ENCODE measurements around the gene UNKL.
"Not testable (repeated sequence)": the region's sequence is repeated elsewhere in the genome, so short reads cannot be mapped to it uniquely, and the experiment has no call there.

The UNKL gene

GRCh38 chr16:1445518-1446203 is 31.2 kb upstream of the UNKL start:
- no peak for DNase-seq

DNA sequence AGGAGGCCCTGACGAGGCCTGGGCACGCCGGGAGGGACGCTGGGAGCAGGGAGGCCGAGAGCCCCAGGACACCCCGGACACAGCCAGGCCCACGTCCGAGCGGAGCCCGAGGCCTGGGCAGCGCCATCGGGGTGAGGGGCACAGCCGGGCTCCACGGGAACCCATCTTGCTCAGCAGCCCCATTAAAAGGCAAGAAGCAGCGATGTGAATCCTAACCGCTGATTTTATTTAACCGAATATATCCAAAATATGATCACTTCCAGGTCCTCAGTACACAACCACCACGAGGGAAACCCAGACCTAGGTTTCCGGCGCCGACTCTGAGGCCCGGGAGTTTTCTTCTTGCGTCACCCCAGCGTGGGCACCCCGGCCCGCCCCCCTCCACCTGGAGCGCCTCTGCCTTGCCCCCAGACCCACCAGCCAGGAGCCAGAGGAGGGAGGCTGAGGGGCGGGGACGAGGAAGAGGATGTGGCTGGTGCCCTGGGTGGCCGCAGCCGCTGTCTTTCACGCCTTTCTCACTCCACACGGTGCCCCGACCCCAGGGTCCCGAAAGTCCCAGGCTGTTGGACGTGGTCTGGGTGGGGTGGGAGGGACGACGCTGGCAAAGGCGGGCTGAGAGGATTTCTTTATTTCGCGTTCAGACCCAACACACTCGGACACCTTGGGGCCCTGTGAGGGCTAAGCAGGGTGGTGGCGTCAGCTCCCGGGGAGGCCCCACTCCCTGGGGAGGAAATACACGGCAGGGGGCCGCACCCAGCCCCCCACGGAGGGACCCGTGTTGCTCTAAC is 30.4 kb upstream of the UNKL start:
- DNase-seq, result no peak

- no peak for DNase-seq
These were observed 29.7 kb upstream of the UNKL start, which contains the start of gene CCDC154 for GRCh38 chr16:1443980-1444729. TSS of gene CCDC154 (minus strand) at chr16:1444556. CDS start at chr16:1444322, 234 bp downstream.

DNA sequence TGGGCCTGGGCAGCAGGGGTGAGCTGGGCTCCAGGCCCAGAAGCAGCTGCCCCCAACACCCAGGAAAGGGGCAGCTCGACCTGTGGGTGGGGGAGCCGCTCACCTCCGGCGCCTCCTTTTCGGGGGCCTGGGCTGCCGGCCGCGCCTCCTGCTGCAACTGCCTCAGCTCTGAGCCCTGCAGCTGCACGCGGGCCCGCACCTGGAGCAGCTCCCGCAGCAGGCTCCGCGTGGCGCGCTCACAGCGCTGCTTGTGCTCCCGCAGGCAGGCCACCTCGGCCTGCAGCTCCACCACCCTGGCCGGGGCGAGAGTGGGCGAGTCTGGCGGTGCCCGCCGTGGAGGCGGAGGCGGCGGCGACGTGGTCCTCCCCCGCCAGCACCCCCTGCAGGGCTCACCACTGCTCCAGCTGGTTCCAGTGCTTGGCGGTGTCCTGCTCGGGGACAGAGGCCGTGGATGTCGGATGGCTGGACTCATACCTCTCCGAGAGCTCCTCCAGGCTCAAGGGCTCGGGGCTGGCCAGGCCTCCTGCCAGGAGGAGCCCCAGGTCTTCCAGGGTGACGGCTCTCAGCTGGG is 29.0 kb upstream of the UNKL start:
- no peak for DNase-seq

GRCh38 chr16:1442697-1443096 is 28.2 kb upstream of the UNKL start:
- no peak for DNase-seq

DNA sequence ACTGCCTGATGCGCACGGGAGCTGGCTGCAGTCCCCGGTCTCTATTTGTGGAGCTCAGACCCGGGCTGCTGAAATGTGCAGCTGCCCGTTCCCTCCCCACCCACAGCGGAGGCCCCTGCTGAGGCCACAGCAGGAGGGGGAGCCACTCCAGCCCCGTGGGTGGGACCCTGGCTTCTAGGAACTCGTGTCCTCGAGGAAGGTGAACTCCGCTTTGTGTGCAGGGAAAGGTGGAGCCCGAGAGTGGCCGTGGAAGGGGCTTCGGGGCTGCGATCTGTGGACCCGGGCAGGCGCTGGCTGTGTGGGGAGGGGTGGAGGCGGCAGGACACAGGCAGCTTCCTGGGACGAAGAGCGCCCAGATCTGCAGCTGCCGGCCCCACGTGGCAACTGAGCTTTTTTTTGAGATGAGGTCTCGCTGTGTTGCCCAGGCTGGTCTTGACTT is 26.9 kb upstream of the UNKL start:
- DNase-seq, result no peak

DNA sequence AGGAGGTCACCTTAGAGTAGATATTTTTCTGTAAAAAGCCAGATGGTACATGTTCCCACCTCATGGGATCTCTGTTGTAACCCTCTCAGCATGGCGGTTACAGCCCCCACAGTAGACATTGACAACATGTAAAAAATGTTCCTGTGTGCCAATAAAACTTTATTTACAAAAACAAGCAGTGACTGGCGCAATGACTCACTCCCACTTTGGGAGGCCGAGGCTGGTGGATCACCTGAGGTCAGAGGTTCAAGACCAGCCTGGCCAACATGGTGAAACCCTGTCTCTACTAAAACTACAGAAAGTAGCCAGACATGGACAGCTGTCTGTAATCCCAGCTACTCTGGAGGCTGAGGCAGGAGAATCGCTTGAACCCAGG is 25.2 kb upstream of the UNKL start:
- not testable (repeated sequence) for DNase-seq

- DNase-seq, result no peak
These were observed 24.7 kb upstream of the UNKL start for GRCh38 chr16:1439058-1439698.

- DNase-seq, result no peak
These were observed 23.9 kb upstream of the UNKL start for GRCh38 chr16:1438229-1439057.

- no peak for DNase-seq
These were observed 23.1 kb upstream of the UNKL start for GRCh38 chr16:1437606-1438005.

DNA sequence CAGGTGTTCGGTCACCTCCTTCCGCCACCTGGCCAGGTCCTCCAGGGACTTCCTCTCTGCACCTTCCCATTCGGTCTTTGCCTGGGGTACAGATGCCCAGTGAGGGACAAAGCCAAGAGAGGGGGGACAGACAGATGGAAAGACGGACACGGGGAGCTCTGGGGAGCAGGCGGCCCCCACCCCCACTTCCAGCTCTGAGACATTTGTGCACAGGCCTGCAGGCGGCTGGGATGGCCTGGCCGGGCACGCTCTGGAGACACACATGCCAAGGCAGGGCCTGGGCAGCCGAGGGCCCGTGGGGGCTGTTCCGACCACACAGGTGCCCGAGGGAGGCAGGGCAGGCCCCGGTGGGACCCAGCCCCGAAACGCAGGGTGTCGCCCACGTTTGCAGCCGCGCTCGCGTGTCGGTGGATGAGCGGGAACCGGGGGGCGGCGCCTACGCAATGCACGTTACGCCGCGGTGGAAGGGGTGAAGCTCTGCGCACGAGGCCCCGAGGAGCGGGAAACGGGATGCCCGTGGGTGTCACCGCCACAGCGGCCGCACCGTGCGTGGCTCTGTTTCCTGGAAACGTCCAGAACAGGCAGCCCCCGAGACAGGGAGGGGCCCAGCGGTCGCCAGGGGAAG is 22.3 kb upstream of the UNKL start:
- no peak for DNase-seq

- peak; percentile 53 for DNase-seq
These were observed 21.6 kb upstream of the UNKL start for GRCh38 chr16:1435921-1436697.

DNA sequence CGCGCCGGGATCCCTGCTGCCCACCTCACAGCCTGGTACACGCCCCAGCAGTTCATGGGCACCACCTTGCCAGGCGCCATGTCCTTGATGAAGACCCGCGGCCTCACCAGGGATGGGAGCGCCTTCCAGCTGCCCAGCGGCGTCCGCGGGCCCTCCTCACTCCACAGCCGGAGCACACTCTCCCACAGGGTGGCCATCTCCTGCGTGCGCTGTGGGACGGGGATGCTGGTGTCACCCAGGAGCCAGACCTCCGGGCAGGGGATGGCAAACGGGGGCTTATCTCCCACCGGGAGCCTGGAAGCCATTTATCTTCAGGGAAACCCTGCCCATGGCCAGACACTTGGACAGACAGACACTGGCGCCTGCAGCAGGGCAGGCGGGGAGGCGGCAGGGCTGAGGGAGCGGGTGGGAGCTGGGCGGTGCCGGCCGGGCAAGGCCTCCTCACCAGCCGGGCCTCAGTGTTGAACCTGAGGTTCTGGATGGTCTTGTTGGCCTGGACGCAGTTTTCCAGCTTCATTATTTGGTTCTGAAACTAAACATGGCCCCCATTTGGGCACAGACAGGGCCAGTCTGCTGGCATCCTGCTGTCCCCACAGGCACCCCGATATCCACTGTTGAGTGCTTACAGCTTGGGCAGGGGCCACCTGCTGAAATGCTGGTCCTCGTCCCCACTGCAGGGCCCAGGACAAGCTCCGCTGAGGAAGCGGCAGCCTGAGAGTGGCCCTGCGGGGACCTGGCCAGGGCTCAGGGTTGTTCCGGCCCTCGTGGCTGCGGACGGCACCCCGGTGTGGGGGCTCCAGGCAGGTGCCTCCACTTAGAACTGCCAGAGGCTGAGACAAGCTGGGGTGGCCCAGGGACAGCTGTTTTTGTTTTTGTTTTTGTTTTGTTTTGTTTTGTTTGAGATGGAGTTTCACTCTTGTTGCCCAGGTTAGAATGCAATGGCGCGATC is 20.4 kb upstream of the UNKL start:
- no peak for DNase-seq

DNA sequence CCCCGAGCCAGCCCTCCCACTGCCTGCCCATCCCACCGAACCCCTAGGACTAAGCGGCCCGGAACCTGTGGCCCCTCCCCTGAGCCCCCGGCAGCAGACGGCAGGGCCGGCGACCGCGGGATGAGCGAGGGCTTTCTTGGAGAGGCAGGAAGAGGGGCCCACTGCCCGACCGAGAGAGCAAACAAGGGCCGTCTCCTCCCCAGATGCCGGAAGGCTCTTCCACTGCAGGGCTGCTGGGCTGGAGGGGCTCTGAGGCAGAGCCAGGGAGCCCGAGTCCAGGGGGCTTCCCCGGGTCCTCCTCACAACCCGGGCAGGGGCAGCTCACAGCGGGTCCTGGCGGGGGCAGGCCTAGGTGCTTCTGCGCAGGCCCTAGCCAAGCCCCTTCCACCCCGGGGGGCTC is 19.3 kb upstream of the UNKL start:
- no peak for DNase-seq

GRCh38 chr16:1433263-1433560 is 18.7 kb upstream of the UNKL start:
- DNase-seq, result no peak

DNA sequence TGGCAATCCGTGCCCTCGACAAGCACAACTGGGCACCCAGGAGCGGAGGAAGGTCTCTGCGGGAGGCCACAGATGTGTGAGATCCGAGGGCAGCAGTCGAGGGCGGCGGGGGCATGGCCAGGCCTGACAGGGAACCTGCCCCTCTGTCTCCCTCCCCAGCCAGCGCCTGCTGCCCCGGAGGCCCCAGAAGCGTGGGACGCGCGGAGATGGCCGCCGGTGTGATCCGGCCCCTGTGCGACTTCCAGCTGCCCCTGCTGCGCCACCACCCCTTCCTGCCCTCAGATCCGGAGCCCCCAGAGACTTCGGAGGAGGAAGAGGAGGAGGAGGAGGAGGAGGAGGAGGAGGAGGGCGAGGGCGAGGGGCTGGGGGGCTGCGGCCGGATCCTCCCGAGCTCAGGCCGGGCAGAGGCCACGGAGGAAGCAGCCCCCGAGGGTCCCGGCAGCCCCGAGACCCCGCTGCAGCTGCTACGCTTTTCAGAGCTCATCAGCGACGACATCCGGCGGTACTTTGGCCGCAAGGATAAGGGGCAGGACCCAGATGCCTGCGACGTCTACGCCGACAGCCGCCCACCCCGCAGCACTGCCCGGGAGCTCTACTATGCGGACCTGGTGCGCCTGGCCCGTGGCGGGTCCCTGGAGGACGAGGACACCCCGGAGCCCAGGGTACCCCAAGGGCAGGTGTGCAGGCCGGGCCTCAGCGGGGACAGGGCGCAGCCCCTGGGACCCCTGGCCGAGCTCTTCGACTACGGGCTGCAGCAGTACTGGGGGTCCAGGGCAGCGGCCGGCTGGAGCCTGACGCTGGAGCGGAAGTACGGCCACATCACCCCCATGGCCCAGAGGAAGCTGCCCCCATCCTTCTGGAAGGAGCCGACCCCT is 18.1 kb upstream of the UNKL start:
- DNase-seq, result no peak

GRCh38 chr16:1431497-1432270 is 17.2 kb upstream of the UNKL start:
- no peak for DNase-seq

Measured in RPMI8226 (cell line).